ENCODE data around the gene PPM1H.

DNA sequence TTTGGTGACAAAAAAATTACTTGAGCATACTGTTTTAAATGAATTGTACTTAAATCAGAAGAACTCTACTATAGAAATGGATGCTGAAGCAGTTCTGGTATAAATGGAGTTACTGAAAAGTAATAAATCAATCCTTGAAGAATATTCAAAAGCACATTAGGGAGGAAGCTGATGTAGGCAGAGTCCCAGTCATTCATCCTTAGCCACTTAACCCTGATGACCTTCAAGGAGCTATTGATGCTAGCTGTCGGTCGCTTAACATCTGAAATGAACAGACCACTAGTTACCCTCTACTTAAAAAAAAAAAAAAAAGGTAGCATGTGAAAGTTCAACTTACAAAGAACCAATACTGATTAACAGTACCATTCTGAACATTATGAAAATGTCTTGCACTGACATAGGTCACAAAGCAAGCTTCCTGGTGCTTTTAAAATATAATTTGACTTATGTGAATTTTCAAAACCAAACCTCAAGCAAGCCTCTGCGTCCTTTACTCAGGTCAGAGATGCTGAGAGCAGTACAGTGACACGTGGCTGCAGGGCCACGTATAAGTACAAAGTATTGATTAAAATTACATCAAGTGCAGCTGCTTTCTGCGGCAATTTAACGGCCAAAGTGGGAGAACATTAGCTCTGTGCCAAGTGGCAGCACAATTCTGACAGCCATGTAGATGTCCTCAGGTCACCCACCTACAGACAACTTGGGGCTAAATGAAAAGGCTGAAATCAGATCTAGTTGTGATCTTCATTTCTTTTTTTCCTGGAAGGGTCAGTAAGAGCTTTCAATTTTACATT, 18.1 kb downstream of the PPM1H start:
- TF ChIP-seq, protein P1, sequence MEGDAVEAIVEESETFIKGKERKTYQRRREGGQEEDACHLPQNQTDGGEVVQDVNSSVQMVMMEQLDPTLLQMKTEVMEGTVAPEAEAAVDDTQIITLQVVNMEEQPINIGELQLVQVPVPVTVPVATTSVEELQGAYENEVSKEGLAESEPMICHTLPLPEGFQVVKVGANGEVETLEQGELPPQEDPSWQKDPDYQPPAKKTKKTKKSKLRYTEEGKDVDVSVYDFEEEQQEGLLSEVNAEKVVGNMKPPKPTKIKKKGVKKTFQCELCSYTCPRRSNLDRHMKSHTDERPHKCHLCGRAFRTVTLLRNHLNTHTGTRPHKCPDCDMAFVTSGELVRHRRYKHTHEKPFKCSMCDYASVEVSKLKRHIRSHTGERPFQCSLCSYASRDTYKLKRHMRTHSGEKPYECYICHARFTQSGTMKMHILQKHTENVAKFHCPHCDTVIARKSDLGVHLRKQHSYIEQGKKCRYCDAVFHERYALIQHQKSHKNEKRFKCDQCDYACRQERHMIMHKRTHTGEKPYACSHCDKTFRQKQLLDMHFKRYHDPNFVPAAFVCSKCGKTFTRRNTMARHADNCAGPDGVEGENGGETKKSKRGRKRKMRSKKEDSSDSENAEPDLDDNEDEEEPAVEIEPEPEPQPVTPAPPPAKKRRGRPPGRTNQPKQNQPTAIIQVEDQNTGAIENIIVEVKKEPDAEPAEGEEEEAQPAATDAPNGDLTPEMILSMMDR (IDR thresholded peaks at IDR 0.05; ENCODE audit: low read length): no peak
- no peak for TF ChIP-seq EZH2 (IDR thresholded peaks at IDR 0.05; ENCODE audit: borderline replicate concordance, low read length)

Measured in OCI-LY1 (cell line).